HUDEP-2 (cell line): ENCODE results near the gene MIS12.

Experiments
- DNase-seq, 76 experiments: peaks; one replicate each; lab custom pipeline; 2025; ENCODE audit not compliant: unreplicated experiment in 76 of 76; lab: John Stamatoyannopoulos, UW

The MIS12 gene

GRCh38 chr17:5499476-5500231, 13.3 kb downstream of the MIS12 start:
- no peak for DNase-seq

GRCh38 chr17:5500247-5500588, 13.9 kb downstream of the MIS12 start:
- no peak for DNase-seq

- DNase-seq: peak in 6 of 76 experiments; percentile 0 to 9 (median 4)
Measured at GRCh38 chr17:5500589-5501391, 14.4 kb downstream of the MIS12 start.

- DNase-seq: no peak
Measured at GRCh38 chr17:5501685-5502084, 15.3 kb downstream of the MIS12 start.

- no peak for DNase-seq
Measured at GRCh38 chr17:5502552-5502951, 16.2 kb downstream of the MIS12 start.

- no peak for DNase-seq
Measured at GRCh38 chr17:5506307-5506706, 19.9 kb downstream of the MIS12 start.

DNA sequence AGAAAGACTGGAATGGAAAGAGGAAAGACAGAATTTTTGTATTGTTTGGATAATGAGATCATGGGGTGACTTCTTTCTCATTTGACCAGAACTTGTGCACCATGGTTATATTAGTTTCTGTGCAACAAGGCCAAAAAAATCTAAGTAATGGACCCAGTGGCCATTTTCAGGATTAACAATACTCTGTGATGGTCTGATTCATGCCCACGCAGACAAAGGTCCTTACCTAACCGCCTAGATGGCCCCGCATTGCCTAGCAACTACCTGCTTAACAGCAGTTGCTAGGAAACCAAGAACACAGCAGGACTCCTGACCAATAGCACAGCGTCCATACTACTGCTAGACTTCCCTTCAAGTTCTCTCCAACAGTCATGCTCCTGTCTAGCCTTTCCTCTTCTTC, 22.4 kb downstream of the MIS12 start:
- DNase-seq: no peak

DNA sequence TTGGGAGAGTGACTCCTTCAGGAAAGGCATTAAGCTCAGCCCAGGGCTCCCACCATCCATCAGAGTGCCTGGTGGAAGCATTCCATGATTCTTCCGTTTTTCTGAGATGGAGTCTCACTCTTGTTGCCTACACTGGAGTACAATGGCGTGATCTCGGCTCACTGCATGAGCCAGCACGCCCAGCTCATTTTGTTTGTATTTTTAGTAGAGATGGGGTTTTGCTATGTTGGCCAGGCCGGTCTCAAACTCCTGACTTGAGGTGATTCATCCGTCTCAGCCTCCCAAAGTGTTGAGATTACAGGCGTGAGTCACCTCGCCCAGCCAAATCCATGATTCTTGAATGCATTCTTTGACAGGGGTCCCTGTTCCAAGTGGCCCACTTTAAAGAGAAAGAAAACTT, 23.1 kb downstream of the MIS12 start:
- DNase-seq: no peak

GRCh38 chr17:5510771-5511170, 24.4 kb downstream of the MIS12 start:
- no peak for DNase-seq

GRCh38 chr17:5511401-5512225, 25.2 kb downstream of the MIS12 start:
- no peak for DNase-seq

- DNase-seq: no peak
Measured at GRCh38 chr17:5513628-5514027, 27.3 kb downstream of the MIS12 start.

DNA sequence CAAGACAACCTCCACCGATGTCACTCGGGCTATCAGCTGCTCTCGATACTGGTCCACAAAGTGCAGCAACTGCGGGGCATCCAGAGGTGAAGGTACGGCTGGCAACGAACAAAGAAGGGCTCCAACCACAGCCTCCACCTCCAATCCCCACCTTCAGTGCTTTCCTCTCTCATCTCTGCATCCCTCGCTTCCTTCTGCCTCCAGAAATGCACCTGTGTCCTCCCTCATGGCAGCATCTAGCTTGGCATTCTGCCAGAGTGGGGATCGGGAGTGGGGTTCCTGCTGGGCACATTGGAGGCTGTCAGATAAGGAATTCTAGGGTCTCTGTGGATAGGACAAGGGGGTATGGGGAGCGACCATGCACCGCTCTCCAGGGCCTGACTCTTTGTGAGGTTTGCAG, 28.6 kb downstream of the MIS12 start:
- no peak for DNase-seq

DNA sequence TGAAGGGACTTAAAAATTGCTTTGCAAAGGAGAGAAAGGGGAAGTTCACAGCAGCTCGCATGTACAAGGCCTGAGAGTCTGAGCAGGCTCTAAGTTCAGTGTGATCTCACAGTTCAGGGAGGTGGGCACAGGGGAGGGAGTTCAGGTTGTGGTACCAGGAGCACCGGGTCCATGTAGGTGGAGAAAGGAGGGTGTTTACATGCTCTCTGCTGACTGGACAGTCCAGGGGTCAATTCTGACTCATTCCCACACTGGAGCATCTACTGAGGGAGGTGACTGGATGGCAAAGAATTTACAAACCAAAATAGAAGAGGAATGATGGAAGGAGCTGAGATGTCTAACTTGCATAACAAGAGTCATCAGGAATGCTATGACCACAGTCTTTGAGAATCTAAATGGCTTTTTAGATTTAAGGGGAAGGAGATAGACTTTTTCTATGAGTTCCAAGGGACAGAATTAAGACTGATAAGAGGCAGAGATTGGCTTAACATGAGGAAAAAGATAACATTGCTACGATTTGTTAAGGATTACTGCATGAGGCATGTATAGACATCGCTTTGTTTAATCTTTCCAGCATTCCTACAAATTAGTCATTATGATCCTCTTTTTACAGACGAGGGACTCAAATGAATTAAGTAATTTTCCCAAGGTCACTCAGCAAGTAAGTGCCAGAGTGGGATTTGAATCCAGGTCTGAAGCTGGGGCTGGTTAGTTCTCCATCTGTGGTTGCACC, 29.9 kb downstream of the MIS12 start:
- DNase-seq: no peak

DNA sequence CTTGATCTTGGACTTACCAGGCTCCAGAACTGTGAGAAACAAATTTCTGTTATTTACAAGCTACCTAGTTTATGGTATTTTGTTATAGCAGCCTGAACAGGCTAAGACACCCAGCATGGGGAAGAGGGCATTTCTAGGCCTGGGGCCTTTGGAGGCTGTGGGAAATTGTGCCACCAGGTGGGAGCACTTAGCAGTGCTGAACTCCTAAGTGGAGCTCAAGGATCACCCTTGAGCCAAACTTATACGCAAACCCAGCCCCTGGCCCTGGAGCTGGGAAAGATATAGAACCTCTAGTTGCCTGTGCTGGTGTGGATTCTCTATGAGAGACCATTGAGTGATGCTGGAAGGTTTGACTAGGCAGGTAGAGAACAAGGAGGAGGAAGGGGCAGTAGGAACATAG, 36.1 kb downstream of the MIS12 start:
- DNase-seq: no peak

DNA sequence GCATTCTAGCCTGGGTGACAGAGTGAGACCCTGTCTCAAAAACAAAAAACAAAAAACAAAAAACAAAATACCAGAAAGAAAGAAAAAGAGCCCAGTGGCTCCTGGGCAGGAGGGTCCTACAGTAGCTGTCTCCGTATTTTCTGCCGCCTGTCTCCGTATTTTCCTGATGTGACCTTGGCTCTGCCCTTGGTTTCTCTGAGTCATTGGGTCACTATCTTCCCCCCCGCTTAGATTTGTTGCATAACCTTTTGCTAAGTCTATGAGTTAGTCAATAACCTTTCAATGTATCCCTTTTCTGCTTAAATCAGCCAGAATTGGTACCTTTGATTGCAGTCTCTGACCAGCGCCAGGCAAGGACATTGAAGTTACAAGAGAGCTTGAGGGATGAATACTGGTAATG, 36.9 kb downstream of the MIS12 start:
- no peak for DNase-seq

- DNase-seq: peak in 11 of 76 experiments; percentile 7 to 56 (median 14)
Measured at GRCh38 chr17:5526821-5527598, 40.6 kb downstream of the MIS12 start.

DNA sequence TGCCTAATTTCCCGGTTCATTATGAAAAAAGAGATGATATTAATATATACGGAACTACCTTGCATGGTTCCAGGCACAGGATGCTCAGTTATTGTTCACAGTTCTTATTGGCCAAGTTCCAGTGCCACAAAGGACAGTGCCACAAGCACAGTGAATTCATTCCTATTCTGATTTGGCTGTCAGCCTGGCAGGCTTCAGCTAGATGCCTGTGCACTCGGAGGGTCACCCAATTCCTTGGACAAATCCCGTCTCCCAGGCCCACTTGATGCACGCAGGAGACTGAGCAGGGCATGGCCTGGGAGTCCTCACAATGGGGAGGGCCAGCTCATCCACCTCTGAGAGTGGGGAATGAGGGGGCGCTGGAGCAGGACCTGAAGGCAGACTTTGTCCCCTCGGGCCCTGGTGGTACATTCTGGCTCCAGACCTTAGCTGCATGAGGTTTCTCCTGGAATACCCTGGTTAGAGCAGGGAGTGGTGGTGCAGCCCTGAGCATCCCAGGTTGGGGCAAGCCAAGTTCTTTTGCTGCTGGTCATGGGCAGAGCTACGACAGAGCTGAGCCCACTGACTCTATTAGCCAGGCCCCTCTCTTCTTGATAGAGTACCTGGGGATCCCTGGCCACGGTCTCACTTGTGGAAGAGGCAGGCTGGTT, 41.4 kb downstream of the MIS12 start:
- DNase-seq: no peak

DNA sequence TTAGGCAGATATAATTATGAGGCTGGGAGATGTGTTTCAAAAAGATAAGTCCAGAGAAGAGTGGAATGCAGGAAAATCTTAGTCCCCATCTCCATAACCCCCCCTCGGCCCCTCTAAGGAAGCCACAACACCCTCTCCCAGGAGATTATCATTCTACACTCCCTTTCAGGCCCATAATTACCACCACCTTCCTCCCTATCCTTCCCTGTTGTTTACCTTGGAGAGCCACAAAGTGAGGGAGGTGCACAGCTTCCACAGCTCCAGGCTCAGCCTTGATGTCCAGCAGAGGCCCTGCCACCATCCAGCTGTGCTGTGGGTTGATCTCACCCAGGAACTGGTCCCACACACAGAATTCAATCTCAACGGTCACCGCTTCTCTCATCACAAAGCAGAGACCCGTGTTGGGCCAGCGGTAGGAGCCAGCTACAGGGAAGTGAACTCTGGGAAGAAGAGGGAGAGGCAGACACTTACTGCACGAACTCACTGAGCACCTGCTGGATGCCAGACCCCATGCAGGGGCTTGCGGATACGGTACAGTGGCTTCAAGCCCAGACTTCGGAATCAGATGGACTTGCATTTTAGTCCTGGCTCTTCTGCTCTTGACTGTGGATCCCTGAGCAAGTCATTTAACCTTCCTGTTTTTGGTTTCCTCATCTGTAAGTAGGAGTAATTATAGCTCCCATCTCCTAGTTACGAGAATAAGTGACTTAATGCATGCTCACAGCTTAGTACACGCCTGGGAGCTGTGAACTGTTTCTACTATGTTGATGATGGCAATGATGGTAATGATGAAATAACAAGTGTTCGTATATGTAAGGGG, 44.1 kb downstream of the MIS12 start:
- no peak for DNase-seq

DNA sequence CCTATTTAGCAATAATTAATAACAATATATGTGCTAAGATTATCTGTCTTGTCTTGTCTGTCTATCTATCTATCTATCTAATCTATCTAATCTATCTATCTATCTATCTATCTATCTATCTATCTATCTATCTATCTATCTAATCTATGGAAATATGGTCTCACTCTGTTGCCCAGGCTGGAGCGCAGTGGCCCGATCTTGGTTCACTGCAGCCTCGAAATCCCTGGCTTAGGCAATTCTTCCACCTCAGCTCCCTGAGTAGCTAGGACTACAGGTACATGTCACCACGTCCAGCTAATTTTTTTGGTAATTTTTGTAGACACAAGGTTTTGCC, 44.7 kb downstream of the MIS12 start:
- DNase-seq: no peak
